ENCODE measurements around the gene ODF4.
"Not testable (repeated sequence)": the region's sequence is repeated elsewhere in the genome, so short reads cannot be mapped to it uniquely, and the experiment has no call there.

ODF4 gene

DNA sequence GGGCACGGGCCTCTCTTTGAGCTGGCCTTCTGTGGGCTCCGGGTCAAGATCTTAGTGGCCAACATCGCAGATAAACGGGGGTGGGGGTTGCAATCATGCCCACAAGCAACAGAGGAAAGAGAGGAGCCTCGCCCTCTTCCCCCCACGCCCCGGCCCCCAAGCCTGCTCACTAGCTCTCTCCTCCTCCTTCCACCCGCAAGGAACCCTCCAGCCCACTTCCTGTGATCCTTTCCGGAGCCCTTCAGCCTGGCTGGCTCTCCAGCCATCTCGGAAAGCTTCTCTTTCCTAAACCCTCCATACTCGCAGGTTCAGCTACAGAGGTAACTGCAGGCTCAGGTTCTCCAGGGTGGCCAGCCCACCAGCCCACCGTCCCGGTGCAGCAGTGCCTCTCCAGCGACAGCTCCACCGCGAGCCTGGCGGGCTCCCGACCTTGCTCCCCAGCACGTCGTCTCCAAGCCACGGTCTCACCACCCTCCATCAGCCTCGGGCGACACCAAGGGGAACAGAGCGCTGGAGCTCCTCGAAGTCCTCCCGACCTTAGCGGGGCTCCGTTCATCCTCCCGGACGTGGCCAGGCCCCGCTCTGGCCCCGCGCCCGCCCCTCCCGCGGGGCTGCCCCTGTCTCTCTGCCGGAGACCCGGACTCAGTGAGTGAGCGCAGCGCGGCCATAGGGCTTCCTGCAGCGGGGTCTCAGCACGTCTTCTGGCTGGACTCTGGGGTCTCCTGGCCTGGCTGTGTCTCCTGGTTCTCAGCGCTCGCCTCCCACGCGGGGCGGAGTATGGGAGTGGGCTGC is 12.9 kb upstream of the ODF4 start:
- DNase-seq = no peak

DNA sequence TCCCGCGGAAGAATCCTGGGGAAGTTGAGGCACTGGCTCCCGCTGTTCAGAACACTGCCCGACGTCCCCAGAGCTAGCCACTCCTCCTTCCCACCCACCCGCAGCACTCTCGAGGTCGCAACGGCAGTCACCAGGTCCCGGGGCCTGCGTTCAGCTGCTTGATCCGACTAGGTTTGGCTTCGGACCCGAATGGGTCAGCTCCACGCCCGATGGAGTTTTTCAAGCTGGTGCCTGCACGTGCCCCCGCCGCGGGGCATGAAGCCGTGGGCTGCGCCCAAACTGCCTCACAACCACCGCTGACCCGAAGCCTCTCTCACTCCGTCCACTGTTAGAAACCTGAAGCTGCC is 12.4 kb upstream of the ODF4 start:
- DNase-seq = no peak

GRCh38 chr17:8332128-8332527 is 7.5 kb upstream of the ODF4 start:
- no peak for DNase-seq

DNA sequence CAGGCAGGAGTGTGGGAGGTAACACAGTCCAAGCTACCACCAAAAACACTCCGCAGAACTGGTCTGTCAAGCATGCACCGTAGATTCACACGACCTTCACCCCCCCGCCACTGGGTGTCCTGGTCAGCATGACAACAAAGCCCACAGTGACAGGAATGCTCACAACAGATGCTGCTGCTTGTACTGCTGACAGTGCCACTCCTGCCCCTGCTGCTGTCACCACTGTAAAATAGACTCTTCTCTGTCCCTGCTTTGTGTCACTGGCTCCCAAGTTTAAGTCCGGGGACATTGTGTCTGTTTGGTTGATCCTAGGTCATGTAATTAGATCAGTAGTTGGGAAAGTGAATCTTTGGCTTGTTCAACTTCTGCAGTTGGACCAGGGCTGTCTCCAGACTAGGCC is 7.0 kb upstream of the ODF4 start:
- no peak for DNase-seq

DNA sequence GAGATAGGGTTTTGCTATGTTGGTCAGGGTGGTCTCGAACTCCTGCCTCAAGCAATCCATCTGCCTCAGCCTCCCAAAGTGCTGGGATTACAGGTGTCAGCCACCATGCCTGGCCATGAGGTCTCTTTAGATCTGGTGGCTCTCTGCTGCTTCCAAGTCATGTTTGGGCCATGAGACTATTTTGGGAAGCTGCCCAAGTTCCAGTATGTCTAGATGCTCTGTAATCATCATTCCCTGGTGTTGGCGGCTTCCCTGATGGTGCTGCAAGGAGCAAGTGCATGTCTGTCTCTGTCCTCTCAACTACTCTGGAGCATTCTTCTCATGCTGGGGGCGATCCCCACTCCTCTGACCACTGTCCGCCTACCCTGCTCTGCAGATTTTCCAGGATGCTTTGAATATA is 6.4 kb upstream of the ODF4 start:
- DNase-seq = no peak

GRCh38 chr17:8337802-8338752 is 1.6 kb upstream of the ODF4 start:
- DNase-seq = no peak

GRCh38 chr17:8338753-8339140 is 893 bp upstream of the ODF4 start:
- no peak for DNase-seq

GRCh38 chr17:8341456-8341855 is 1.8 kb downstream of the ODF4 start:
- DNase-seq = no peak

- no peak for DNase-seq
Measured at GRCh38 chr17:8345052-8345690, 5.5 kb downstream of the ODF4 start.

- no peak for DNase-seq
Measured at GRCh38 chr17:8345951-8346665, 6.5 kb downstream of the ODF4 start.

DNA sequence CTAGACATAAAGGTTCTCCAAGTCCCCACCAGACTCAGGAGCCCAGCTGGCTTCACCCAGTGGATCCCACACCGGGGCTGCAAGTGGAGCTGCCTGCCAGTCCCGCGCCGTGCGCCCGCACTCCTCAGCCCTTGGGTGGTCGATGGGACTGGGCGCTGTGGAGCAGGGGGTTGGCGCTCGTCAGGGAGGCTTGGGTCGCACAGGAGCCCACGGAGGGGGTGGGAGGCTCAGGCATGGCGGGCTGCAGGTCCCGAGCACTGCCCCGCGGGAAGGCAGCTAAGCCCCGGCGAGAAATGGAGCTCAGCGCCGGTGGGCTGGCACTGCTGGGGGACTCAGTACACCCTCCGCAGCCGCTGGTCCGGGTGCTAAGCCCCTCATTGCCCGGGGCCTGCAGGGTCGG is 7.4 kb downstream of the ODF4 start:
- not testable (repeated sequence) for DNase-seq

- DNase-seq = no peak
Measured at GRCh38 chr17:8350339-8350738, 10.7 kb downstream of the ODF4 start.

DNA sequence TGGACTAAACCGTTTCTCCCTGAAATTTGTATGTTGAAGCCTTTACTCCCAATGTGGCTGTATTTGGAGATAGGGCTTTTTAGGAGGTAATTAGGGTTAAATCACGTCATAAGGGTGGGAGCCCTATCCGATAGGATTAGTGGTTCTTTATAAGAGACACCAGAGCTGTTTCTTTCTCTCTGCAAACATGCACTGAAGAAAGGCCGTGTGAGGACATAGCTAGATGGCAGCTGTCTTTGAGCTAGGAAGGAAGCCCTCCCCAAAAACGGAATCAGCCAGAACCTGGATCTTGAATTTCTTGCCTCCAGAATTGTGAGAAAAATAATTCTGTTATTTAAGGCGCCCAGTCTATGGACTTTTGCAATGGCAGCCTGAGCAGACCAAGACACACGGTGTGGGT is 14.1 kb downstream of the ODF4 start:
- no peak for DNase-seq

DNA sequence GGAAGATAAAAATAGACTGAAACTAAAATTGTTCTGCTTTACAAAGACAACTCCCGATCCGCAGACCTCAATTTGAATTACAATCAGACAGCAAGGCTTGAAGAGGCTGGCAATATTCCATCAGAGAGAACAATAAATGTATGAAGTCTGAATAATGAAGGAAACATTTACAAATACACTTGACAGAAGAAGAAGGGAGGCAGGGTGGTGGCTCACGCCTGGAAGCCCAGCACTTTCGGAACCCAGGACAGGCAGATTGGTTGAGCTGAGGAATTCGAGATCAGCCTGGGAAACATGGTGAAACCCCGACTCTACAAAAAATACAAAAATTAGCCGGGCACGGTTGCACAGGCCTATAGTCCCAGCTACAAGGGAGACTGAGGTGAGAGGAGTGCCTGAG is 14.6 kb downstream of the ODF4 start:
- DNase-seq = no peak

GRCh38 chr17:8357910-8358309 is 18.3 kb downstream of the ODF4 start:
- DNase-seq = no peak

- DNase-seq = no peak
Measured at GRCh38 chr17:8359769-8360168, 20.1 kb downstream of the ODF4 start.

GRCh38 chr17:8360260-8360659 is 20.6 kb downstream of the ODF4 start:
- DNase-seq = no peak

DNA sequence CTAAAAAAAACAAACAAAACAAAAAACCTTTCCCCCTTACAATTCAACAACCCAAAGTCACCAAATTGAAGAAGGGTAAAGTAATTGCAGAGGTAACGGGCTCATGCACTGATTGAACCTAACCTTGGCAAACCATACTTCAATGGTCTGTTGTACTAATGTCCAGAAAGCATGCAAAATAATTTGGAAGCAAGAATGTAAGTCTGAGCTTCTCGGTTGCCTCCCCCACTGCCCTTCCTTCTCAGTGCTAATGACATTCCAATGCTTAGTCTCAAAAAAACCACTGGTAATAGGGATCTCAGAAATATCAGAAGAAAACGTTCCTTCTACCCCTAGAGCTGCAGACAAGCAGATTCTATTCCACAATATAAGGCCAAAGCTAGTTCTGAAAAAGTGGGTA is 21.1 kb downstream of the ODF4 start:
- no peak for DNase-seq

DNA sequence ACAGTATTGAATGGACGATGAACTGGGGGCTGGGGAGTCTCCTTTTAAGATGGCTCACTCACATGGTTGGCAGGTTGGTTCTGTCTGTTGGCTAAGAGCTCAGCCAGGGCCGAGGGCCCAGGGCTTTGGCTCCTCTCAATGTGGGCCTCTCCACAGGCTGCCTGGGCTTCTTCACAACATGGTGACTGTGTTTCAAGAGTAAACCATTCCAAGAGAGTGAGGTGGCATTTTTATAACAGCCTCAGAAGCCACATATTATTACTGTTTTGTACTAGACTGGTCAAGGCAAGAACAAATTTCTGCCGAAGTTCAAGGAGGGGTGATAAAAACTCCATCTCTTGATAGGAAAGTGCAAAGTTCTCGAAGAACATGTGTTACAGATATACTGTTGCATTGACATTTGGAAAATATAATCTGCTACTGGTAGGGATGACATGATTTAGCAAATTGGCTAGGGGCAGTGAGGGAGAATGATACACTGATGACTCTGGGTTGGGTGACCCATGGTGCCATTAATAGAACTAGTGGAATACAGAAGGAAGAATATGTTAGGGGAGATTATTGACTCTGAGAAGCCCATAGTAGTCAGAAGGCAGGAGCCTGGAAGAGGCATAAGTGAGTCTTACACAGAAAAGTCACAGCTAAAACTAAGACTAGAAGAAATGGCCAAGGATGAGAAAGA is 23.2 kb downstream of the ODF4 start:
- no peak for DNase-seq

DNA sequence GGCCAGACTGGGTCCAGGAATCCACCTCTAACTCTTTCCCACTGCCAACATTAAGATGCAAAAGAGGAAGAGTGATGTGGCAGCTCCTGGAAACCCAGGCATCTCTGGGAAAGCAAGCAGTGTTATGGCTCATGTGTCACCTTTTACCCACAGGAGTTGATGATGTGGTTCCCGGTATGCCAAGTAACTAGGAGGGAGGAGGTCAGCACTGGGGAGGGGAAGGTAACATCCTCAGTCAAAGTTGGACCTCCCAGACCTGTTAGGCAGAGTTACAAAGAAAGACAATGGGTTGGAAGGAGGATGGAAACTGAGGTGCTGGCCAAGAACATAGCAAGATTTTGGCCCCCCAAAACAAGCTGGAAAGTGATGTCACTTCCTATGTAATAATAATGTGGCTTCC is 25.5 kb downstream of the ODF4 start:
- DNase-seq = no peak

- DNase-seq = no peak
Measured at GRCh38 chr17:8366231-8366630, 26.6 kb downstream of the ODF4 start.

- DNase-seq = no peak
Measured at GRCh38 chr17:8368193-8368592, 28.6 kb downstream of the ODF4 start.

DNA sequence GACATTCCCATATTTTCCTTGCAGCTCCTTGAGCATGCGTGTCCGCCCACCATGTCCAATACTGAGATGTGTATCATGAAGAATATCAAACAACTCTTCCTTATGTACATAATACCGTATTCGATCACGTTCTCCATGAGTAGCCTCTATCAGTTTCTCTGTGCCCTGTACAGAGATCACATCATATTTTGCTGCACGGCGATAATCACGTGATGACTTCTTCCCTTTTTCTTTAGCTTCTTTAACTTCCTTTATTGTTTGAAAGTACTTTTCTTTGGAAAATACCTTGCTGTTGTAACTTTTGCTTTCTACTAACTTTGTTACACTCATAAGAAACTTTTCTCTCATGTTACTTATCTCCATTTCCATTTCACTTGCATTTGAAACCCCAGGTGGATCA is 30.3 kb downstream of the ODF4 start:
- DNase-seq = no peak

Measured in activated CD4-positive, alpha-beta T cell treated with anti-CD3 and anti-CD28 coated beads for 4 hours (primary cell).